Neural crest cell (in vitro differentiated cells): ENCODE measurements around the gene HNF1A. TPM values are rescaled to one million over a fixed set of nuclear protein-coding genes. Genes with fewer than 3 reads are reported as not detected.

Experiments used
- DNase-seq: peaks from one replicate; pipeline ENCODE4 v3.0.0; 2021; ENCODE audit warnings: low read depth, mixed read lengths, low spot score
- H3K27ac Mint-ChIP-seq: one replicate; pipeline ENCODE4 v1.8.0; 2021; ENCODE audit warnings: mild to moderate bottlenecking, mixed read lengths; ENCODE audit not compliant: unreplicated experiment
- H3K27me3 Mint-ChIP-seq: 2 replicates; pipeline ENCODE4 v1.8.0; 2021; ENCODE audit warnings: low read depth, mild to moderate bottlenecking, mixed read lengths
- H3K36me3 Mint-ChIP-seq: 2 replicates; pipeline ENCODE4 v1.8.0; 2021; ENCODE audit warnings: low read depth, mild to moderate bottlenecking, mixed read lengths
- H3K4me1 Mint-ChIP-seq: 2 replicates; pipeline ENCODE4 v1.8.0; 2021; ENCODE audit warnings: mixed read lengths
- H3K4me3 Mint-ChIP-seq: one replicate; pipeline ENCODE4 v1.8.0; 2021; ENCODE audit warnings: mild to moderate bottlenecking, mixed read lengths
- H3K9me3 Mint-ChIP-seq: 2 replicates; pipeline ENCODE4 v1.8.0; 2021; ENCODE audit warnings: mixed read lengths
- total RNA-seq: library from RNA; stranded (reverse); gene quantifications from 2 replicates; pipeline ENCODE4 v1.2.1, GENCODE V29; 2021
- TF ChIP-seq, protein P1 (sequence below): fragments of 200-600 bp; sonication (generic); conservative IDR thresholded peaks from 2 replicates; pipeline ENCODE4 v1.5.0; 2021; ENCODE audit warnings: antibody characterized with exemption, mild to moderate bottlenecking

The HNF1A gene
- total RNA-seq, 1 donor from 2014 or later = not detected

DNA sequence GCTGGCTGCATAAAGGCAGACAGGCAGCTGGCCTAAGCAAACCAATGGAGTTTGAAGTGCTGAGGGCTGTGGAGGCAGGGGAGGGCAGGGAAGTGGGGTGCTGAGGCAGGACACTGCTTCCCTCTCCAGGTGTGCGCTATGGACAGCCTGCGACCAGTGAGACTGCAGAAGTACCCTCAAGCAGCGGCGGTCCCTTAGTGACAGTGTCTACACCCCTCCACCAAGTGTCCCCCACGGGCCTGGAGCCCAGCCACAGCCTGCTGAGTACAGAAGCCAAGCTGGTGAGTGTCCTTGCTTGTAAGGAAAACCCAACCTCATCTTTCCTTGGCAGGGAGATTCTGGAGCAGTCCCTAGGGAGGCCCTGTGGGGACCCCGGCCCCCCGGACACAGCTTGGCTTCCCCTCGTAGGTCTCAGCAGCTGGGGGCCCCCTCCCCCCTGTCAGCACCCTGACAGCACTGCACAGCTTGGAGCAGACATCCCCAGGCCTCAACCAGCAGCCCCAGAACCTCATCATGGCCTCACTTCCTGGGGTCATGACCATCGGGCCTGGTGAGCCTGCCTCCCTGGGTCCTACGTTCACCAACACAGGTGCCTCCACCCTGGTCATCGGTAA is 17.9 kb downstream of the HNF1A start:
- peaks cover 9% of the 10 kb centered on the region for H3K27me3 Mint-ChIP-seq
- no peak overlapping the region for H3K27ac Mint-ChIP-seq
- H3K4me3 Mint-ChIP-seq = no peak overlapping the region
- no peaks in the 10 kb centered on the region for H3K4me1 Mint-ChIP-seq
- H3K36me3 Mint-ChIP-seq = no peaks in the 10 kb centered on the region
- no peak for DNase-seq
- peaks cover 12% of the 10 kb centered on the region for H3K9me3 Mint-ChIP-seq
- TF ChIP-seq, protein P1, sequence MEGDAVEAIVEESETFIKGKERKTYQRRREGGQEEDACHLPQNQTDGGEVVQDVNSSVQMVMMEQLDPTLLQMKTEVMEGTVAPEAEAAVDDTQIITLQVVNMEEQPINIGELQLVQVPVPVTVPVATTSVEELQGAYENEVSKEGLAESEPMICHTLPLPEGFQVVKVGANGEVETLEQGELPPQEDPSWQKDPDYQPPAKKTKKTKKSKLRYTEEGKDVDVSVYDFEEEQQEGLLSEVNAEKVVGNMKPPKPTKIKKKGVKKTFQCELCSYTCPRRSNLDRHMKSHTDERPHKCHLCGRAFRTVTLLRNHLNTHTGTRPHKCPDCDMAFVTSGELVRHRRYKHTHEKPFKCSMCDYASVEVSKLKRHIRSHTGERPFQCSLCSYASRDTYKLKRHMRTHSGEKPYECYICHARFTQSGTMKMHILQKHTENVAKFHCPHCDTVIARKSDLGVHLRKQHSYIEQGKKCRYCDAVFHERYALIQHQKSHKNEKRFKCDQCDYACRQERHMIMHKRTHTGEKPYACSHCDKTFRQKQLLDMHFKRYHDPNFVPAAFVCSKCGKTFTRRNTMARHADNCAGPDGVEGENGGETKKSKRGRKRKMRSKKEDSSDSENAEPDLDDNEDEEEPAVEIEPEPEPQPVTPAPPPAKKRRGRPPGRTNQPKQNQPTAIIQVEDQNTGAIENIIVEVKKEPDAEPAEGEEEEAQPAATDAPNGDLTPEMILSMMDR = no peak

DNA sequence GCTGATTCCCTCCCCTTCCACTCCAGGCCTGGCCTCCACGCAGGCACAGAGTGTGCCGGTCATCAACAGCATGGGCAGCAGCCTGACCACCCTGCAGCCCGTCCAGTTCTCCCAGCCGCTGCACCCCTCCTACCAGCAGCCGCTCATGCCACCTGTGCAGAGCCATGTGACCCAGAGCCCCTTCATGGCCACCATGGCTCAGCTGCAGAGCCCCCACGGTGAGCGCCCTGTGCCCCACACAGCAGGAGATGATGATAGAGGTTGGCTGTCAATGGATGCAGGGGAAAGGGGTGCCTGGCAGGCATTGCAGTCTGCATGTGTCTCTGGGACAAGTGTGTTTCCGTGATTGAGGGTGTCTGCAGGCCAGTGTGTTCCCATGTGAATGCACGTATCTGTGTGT is 19.1 kb downstream of the HNF1A start:
- Mint-ChIP-seq H3K4me3 (no peak overlapping the region), H3K9me3 (peaks cover 12% of the 10 kb centered on the region), H3K4me1 (no peaks in the 10 kb centered on the region), H3K27me3 (peaks cover 5% of the 10 kb centered on the region), H3K36me3 (no peaks in the 10 kb centered on the region), H3K27ac (no peak overlapping the region)
- TF ChIP-seq, protein P1 = no peak
- no peak for DNase-seq

DNA sequence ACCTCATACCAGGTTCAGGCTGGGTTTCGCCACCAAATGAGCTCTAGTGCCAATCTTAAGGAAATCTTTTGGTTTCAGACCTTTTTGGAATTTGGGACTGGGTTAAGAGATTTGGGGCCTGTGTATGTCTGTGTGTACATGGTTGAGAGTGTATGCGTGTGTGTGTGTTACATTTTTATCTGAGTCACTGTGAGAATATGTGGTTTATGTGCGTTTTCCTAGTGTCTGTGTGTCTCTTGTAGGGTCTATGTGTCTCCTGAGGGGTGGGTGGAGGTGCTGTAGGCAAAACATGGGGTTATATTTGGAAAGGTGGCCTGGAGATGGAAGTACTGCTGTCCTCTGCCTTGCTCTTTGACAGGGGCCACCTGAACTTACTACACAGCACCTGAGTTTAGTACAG is 20.1 kb downstream of the HNF1A start:
- Mint-ChIP-seq H3K36me3 (no peaks in the 10 kb centered on the region), H3K4me3 (no peak overlapping the region), H3K9me3 (peaks cover 12% of the 10 kb centered on the region), H3K27me3 (peaks cover 5% of the 10 kb centered on the region), H3K4me1 (no peaks in the 10 kb centered on the region), H3K27ac (no peak overlapping the region)
- TF ChIP-seq, protein P1 = no peak
- DNase-seq = no peak

DNA sequence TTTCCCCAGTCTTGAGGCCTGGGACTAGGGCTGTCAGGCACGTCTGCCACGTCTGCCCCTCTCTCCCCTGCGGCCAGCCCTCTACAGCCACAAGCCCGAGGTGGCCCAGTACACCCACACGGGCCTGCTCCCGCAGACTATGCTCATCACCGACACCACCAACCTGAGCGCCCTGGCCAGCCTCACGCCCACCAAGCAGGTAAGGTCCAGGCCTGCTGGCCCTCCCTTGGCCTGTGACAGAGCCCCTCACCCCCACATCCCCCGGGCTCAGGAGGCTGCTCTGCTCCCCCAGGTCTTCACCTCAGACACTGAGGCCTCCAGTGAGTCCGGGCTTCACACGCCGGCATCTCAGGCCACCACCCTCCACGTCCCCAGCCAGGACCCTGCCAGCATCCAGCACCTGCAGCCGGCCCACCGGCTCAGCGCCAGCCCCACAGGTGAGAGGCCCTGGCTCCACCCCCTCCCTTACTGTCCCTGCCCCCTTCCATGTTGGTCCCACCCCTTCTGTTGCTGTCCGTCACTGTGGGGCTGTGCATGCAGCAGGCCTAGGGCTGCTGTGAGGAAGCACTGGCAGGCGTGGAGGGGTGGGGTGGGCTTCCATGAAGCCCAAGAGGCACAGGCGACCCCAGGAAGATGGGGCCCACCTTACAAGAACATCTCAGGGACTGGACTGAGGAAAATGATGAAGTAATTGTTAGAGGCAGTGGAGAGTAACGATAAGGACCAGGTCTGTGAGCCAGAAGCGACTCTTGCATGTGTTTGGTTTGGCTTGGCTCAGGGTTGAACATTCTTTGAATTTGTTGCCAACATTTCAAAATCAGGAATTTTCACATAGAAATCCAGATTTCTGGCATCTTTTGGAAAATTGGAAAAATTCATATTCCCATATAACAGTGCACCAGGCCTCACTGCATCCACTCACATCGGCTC is 21.1 kb downstream of the HNF1A start:
- H3K9me3 Mint-ChIP-seq = peaks cover 12% of the 10 kb centered on the region
- TF ChIP-seq, protein P1 = no peak
- peaks cover 5% of the 10 kb centered on the region for H3K27me3 Mint-ChIP-seq
- H3K4me3 Mint-ChIP-seq = no peak overlapping the region
- no peaks in the 10 kb centered on the region for H3K4me1 Mint-ChIP-seq
- no peak overlapping the region for H3K27ac Mint-ChIP-seq
- H3K36me3 Mint-ChIP-seq = peaks cover 3% of the 10 kb centered on the region
- no peak for DNase-seq

DNA sequence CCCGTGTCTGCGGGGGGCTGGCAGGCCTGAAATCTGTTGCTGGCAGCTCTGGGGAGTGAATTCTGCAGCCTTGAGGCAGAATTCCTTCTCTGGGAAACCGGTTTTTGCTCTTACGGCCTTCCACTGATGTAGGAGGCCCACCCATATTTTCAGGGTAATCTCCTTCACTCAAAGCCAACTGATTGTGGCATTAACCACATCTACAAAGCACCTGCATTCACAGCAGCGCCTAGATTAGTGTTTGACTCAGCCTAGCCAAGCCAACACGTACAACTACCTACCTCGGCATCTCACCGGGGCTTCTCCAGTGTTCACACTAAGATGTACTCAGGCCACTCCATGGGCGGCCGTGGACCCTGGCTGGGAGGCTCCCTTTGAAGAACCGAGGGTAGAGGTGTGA is 22.2 kb downstream of the HNF1A start:
- peaks cover 3% of the 10 kb centered on the region for H3K27me3 Mint-ChIP-seq

More for the DNA sequence above, 22.2 kb downstream of the HNF1A start:
- Mint-ChIP-seq H3K4me1 (no peaks in the 10 kb centered on the region), H3K36me3 (peaks cover 6% of the 10 kb centered on the region), H3K9me3 (peaks cover 3% of the 10 kb centered on the region), H3K27ac (no peak overlapping the region), H3K4me3 (no peak overlapping the region)
- DNase-seq = no peak
- TF ChIP-seq, protein P1 = no peak
